HG03135 (cell line): ENCODE data around the gene GCC2.
A peak's percentile ranks its signal among the peaks of the same experiment; 100 is the strongest.
"Not testable (repeated sequence)": the region's sequence is repeated elsewhere in the genome, so short reads cannot be mapped to it uniquely, and the experiment has no call there.

Source experiments
- ATAC-seq: cut with Tn5 transposase; IDR thresholded peaks from one replicate; pipeline ENCODE4 v1.9.1; 2021; ENCODE audit warnings: mild to moderate bottlenecking, moderate library complexity; ENCODE audit not compliant: unreplicated experiment

Gene GCC2

DNA sequence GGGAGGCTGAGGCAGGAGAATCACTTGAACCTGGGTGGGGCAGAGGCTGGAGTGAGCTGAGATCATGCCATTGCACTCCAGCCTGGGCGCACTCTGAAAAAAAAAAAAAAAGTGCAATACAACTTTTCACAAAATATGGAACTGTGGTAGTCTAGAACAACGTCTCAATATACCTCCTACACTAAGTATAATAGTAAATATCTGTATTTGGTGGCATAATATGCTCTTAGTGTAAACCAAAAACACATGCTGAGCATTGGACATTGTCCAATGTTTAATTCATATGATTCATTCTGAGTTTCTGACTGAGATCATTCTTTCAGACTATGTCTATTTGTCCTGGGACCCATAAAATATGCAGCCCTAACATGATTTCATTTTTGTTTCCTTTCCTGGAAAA lies 65.5 kb downstream of the GCC2 start:
- ATAC-seq = not testable (repeated sequence)

DNA sequence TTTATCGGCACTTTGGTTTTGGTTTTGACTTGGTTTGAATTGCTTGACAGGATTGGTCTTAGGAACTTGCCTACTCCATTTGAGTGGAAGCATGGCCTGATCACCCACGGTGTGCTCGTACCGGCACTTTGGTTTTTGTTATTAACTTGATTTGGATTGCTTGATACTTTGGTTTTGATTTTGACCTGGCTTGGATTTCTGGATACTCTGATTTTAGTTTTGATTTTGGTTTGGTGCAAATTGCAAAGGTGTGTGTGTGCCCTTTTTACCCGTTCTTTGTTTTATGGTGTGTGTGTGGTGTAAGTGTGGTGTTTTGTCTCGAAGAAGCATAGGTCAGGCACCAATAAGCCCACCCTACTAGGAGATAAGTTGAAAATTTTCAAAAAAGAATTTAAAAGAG lies 75.7 kb downstream of the GCC2 start:
- not testable (repeated sequence) for ATAC-seq

DNA sequence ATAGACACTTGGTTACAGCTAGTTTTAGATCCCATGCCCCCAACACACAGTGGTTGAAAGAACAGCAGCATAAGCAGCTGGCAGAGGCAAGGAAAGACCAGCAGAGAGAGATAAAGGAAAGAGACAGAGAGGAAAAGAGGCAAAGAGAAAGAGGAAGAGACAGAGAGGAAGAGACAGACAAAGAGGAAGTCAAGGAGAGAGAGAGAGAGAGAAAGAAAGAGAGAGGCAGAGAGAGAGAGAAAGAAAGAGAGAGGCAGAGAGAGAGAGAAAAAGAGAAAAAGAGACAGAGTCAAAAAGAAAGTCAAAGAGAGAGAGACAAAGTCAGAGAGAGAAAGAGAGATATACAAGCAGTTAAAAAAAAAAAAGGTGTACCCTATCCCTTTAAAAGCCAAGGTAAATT lies 76.3 kb downstream of the GCC2 start:
- ATAC-seq = not testable (repeated sequence)

DNA sequence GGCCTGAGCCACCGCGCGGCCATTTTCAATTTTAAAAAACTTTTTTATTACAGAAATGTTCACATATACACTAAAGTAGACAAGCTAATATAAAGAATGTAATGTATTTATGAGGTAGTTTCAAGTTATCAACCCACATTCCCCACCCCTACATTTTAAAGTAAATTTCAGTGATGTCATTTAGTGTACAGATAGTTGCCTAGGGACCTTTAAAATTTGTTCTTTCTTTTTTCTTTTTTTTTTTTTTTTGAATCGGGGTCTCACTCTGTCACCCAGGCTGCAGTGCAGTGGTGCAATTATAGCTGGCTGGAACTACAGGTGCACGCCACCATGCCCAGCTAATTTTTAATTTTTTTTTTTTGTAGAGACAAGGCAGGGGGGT lies 82.7 kb downstream of the GCC2 start:
- ATAC-seq = no peak

DNA sequence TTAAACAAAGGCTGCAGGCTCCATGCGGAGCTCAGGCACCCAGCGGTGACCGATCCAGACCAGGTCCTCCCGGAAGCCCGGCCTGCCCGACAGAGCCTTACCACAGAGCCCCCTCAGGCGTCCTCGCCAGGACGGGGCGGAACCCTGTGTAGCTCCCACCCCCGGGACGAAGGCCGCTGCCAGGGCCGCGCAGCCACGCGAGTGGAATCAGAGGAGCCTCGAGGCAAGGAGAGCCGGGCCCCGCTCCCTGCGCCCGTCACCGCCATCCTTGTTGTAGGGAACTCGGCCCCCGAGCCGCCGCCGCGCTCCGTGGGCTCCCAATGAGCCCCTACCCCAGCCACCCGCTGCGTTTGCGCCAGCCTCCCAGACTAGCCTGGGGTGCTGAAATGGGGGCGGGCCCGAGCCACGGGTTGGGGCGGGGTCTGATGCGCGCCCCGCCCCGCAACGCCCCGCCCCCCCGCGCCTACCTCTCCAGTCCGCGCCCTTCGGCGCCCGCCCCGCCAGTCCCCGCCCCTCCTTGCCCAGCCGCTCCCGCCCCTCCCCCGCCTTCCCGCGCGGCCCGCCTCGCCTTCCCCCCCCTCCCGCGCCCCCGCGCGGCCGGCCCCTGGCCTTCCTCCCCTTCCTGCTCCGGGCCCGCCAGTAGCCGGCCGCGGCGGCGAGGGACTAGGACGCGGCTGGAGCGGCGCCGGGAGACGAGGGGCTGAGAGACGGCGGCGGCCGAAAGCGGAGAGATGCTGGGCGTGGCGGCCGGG lies 85.0 kb downstream of the GCC2 start, which contains the start of gene LIMS1:
TSS of gene LIMS1 (plus strand) at position 639 of the 752 bp plus-strand sequence. CDS start at position 732, 93 bp downstream.
- ATAC-seq = peak; percentile 88

DNA sequence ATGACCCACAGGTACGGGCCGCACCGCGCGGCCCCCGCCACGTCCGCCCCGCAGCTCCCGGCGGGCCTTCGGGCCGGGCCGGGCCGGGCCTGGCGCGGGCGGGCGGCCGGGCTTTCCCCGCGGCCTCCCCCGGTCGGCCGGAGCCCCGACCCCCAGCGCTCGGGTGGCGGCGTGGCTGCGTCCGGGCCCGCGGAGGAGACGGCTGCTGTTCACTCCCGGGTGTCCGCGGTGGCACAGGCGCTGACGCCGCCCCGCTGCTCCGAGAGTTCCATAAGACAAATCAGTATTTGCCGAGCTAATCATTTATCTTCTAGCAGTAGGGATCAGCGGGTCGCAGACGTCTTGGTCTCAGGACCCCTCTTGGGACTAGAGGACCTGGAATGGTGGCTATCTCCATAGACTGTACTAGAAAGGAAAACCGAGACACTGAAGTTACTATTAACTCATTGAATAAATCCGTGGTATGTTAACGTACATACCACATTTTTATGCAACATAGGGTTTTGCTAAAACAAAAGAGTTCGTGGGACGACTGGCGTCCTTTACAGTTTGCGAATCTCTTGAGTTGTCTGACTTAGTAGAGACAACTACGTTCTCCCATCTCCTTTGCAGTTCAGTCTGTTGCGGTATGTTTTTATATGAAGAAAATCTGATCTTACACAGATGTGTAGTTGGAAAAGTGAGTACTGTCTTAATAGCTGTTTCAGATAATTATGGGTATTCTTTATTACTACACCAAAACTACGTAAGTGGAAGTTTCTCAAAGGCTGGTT lies 85.8 kb downstream of the GCC2 start:
- peak; percentile 44 for ATAC-seq

DNA sequence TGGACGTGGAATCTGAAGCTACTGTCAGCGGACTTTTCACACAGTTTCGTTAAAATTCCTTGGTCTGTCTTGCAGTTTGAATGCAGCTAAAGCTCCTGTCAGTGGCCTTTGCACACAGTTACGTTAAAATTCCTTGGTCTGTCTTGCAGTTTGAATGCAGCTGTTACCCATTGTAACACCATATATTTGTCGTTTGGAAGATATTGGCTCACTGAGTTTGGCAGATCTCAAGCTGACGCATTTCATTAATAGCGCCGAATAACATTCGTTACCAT lies 86.3 kb downstream of the GCC2 start:
- ATAC-seq = no peak

- no peak for ATAC-seq
Measured at GRCh38 chr2:108536133-108536780, 87.3 kb downstream of the GCC2 start.

DNA sequence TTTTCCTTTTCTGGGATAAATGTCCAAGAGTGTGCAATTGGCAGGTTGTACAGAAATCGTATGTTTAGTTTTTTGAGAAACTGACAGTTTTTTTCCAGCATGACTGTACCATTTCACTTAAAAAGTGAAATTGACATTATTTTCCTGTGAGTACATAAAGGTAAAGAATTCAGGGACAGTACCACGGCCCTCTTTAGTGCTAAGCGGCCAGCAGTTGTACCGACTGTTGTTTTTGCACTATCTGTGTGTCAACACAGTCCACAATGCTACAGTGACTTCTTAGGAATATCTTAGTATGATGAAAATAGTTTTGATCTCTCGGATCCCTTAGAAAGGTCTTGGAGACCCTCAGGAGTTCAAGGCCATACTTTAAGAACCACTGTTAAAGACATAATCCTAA lies 87.9 kb downstream of the GCC2 start:
- ATAC-seq = no peak

GRCh38 chr2:108538000-108538625 lies 89.1 kb downstream of the GCC2 start:
- ATAC-seq = no peak

DNA sequence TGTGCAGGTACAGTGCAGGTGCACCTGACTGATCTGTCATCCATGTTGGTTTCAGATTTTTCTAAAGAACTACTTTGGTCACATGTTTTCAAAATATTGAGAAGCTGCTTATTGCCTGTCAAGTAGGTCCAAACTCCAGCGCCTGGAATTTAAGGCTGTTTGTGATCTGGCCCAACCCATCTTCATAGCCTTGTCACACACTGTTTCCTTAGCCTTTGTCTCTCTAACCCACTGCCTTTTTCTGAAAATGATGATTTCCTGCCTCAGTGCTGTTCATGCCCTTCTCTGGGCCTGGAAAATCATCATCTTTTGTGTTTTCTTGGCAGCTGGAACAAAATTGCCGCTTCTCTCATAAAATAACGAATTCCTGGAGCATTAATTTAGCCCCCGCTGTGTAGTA lies 92.4 kb downstream of the GCC2 start:
- ATAC-seq = no peak

DNA sequence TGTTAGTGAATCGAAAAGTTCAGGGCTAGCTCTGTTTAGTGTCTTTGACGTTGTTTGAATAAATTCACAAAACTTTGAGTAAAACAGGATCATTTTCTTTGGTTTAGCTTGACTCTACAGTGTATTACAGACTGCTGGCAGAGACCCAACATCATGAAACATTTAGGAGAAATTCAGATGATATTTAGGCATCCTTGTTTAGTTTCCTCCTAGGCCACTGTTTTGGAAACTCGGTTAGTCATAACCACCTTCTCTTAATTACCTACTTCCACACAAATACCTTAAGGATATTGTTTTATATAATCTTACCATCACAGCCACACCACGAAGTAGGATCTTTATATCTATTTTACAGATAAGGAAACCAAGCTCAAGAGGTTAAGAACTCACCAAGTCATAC lies 93.1 kb downstream of the GCC2 start:
- no peak for ATAC-seq

GRCh38 chr2:108547606-108548005 lies 98.6 kb downstream of the GCC2 start:
- ATAC-seq = no peak

GRCh38 chr2:108548208-108549003 lies 99.4 kb downstream of the GCC2 start:
- ATAC-seq = no peak

DNA sequence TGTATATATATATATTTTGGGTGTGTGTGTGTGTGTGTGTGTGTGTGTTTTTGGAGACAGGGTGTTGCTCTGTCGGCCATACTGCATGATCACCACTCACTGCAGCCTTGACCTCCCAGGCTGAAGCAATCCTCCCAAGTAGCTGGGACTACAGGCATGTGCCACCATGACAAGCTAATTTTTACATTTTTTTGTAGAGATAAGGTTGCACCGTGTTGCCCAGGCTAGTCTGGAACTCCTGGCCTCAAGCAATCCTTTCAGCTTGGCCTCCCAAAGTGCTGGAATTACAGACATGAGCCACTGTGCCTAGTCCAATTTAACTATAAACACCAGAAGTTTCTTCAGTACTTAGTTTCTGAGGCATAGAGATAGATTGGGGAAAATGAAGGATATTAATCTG lies 103.6 kb downstream of the GCC2 start:
- no peak for ATAC-seq

DNA sequence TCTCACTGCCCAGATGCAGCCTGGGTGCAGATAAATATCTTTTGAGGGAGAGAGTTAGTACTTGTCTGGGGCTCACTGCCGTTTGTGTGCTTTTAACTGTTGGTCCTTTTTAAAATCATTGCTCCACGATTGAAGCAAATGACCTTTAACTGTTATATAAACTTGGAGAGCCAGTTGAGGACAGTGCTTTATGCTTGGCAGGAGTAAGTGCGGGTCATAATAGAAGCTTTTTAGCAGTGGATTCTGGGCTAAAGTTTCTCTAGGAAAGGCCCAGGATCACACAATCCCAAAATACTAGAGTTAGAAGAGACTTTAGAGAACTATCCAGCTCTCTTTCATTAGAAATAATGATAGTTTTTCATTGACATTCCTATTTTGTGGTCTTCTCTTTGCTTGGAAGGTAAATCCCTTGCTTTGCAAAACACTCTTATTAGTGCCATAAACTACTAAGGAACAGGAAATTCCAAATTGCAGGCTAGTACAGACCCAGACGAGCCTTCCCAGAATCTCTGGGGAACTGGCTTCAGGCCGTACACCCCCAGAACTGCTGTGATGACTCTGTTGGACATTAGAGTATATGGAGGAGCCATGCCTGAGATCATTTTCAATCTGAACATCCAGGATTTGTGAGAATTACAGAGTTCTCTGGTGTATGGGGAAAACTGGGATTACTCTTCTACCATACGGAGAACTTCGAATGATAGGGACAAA lies 104.4 kb downstream of the GCC2 start:
- no peak for ATAC-seq

DNA sequence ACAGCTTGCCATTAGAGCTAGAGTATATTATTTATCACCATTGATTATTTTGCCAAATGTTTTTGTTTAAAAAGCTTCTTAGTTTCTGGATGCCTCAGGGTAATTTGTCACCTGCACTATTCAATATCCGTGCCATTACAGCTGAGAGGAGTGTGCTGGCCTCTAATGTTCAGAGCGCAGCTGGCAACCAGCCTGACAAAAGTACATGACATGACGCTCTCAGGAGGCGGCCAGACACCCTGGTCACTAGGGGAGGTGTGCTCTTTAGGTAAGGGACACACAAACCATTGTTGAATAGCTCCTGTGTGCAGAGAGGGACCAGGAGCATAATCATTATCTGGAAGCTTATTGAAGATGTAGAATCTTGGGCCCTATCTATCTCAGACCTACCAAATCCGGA lies 105.5 kb downstream of the GCC2 start:
- ATAC-seq = no peak

DNA sequence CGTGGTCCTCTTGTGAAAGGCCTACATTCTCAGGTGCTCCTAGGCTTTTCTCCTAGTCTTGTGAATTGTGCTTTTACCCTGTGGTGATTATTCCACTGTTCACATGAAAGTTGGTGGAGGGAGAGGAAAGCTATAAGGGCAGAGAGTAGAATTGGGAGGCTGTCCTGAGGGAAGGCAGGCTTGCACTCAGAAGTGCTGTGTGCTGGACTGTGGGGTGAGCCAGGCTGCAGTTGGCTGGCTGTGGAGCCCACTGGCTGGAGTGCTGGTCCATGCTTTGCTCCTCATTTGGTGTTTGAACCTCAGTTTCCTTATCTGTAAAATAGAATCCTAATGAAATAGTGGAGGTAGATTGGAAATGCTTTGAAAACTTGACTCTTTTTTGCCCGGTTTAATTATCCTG lies 106.6 kb downstream of the GCC2 start:
- no peak for ATAC-seq

DNA sequence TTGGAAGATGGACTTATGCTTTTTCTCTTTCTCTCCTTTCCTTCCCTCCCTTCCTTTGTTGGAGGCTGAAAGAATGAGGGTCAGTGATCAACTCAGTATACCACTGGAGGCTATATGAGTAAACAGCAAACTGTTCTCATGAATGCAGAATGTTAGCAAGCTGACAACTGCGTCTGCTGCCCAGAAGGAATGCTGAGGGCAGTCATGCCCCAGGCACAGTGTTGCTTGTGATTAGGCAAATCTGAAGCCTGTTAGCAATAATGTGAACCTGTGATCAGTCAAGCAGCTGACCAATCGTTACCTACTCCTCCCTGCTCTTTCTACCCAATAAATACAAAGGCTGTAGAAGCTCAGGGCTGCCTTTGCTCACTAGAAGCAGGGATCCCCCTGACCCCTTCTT lies 107.6 kb downstream of the GCC2 start:
- not testable (repeated sequence) for ATAC-seq
